Glutamatergic neuron (in vitro differentiated cells): ENCODE measurements around the gene LDHAL6B. TPM values are rescaled to one million over a fixed set of nuclear protein-coding genes. Genes with fewer than 3 reads are reported as not detected.

Experiments
- DNase-seq: peaks from one replicate; pipeline ENCODE4 v3.0.0; 2022
- H3K27ac Mint-ChIP-seq: one replicate; pipeline ENCODE4 v1.8.0; 2020; ENCODE audit warnings: mild to moderate bottlenecking, mixed read lengths, inconsistent platforms; ENCODE audit not compliant: unreplicated experiment
- H3K27me3 Mint-ChIP-seq: one replicate; pipeline ENCODE4 v1.8.0; 2020; ENCODE audit warnings: mild to moderate bottlenecking, moderate library complexity, mixed read lengths, inconsistent platforms; ENCODE audit not compliant: unreplicated experiment
- H3K36me3 Mint-ChIP-seq: one replicate; pipeline ENCODE4 v1.8.0; 2020; ENCODE audit warnings: mild to moderate bottlenecking, mixed read lengths, inconsistent platforms; ENCODE audit not compliant: unreplicated experiment
- H3K4me1 Mint-ChIP-seq: one replicate; pipeline ENCODE4 v1.8.0; 2020; ENCODE audit warnings: mild to moderate bottlenecking, low read depth, mixed read lengths, inconsistent platforms; ENCODE audit not compliant: unreplicated experiment
- H3K4me3 Mint-ChIP-seq: one replicate; pipeline ENCODE4 v1.8.0; 2020; ENCODE audit warnings: mild to moderate bottlenecking, mixed read lengths, inconsistent platforms; ENCODE audit not compliant: unreplicated experiment
- H3K9me3 Mint-ChIP-seq: one replicate; pipeline ENCODE4 v1.8.0; 2020; ENCODE audit warnings: mild to moderate bottlenecking, moderate library complexity, mixed read lengths, inconsistent platforms; ENCODE audit not compliant: unreplicated experiment
- CTCF ChIP-seq: fragments of 200-600 bp; sonication (generic); IDR thresholded peaks from one replicate; pipeline ENCODE4 v1.5.0; 2021; ENCODE audit not compliant: partially characterized antibody, unreplicated experiment
- total RNA-seq: library from RNA; stranded (reverse); fragmentation: NEBNext Ultra II Directional; extraction: Animal tissue kit (Norgen Biotek cat#: 25700); gene quantifications from one replicate; pipeline ENCODE4 v1.2.1, GENCODE V29; 2021; ENCODE audit not compliant: unreplicated experiment

Gene LDHAL6B
- total RNA-seq, 1 donor from 2014 or later = not detected

- DNase-seq = no peak
- Mint-ChIP-seq H3K4me1 (no peaks in the 10 kb centered on the region), H3K9me3 (no peaks in the 10 kb centered on the region), H3K4me3 (no peak overlapping the region), H3K36me3 (no peaks in the 10 kb centered on the region), H3K27ac (no peak overlapping the region), H3K27me3 (no peaks in the 10 kb centered on the region)
- no peak for TF ChIP-seq CTCF
Observed at GRCh38 chr15:59168536-59168935, 38.1 kb upstream of the LDHAL6B start.

- Mint-ChIP-seq H3K4me3 (no peak overlapping the region), H3K36me3 (no peaks in the 10 kb centered on the region), H3K4me1 (no peaks in the 10 kb centered on the region), H3K9me3 (no peaks in the 10 kb centered on the region), H3K27me3 (no peaks in the 10 kb centered on the region), H3K27ac (no peak overlapping the region)
- no peak for DNase-seq
- TF ChIP-seq CTCF = no peak
Observed at GRCh38 chr15:59169251-59169708, 37.4 kb upstream of the LDHAL6B start.

- Mint-ChIP-seq H3K9me3 (no peaks in the 10 kb centered on the region), H3K27ac (no peak overlapping the region), H3K4me3 (no peak overlapping the region), H3K36me3 (no peaks in the 10 kb centered on the region), H3K27me3 (no peaks in the 10 kb centered on the region), H3K4me1 (peaks cover 5% of the 10 kb centered on the region)
- no peak for DNase-seq
- TF ChIP-seq CTCF = no peak
Observed at GRCh38 chr15:59170295-59171066, 36.2 kb upstream of the LDHAL6B start.

- Mint-ChIP-seq H3K4me3 (no peak overlapping the region), H3K36me3 (no peaks in the 10 kb centered on the region), H3K4me1 (peaks cover 5% of the 10 kb centered on the region), H3K27me3 (no peaks in the 10 kb centered on the region), H3K27ac (no peak overlapping the region), H3K9me3 (no peaks in the 10 kb centered on the region)
- no peak for TF ChIP-seq CTCF
- no peak for DNase-seq
Observed at GRCh38 chr15:59171067-59171397, 35.6 kb upstream of the LDHAL6B start.

- Mint-ChIP-seq H3K36me3 (no peaks in the 10 kb centered on the region), H3K9me3 (peaks cover 1% of the 10 kb centered on the region), H3K27me3 (no peaks in the 10 kb centered on the region), H3K4me3 (no peak overlapping the region), H3K4me1 (peaks cover 5% of the 10 kb centered on the region), H3K27ac (no peak overlapping the region)
- peak; percentile 24 for TF ChIP-seq CTCF
- DNase-seq = no peak
Observed at GRCh38 chr15:59172289-59172901, 34.2 kb upstream of the LDHAL6B start.
